GM23248 (cell line): ENCODE data around the gene LIN37. TPM values are rescaled to one million over a fixed set of nuclear protein-coding genes. Genes with fewer than 3 reads are reported as not detected.
A peak's percentile ranks its signal among the peaks of the same experiment; 100 is the strongest.

Experiments used
- DNase-seq: peaks from one replicate; pipeline ENCODE4 v3.0.0-alpha.2; 2015
- H2AFZ ChIP-seq: fragments of 200-600 bp; sonication (generic); 2 replicates; pipeline ENCODE4 v1.6.1; 2016; ENCODE audit warnings: antibody characterized with exemption
- H3F3A ChIP-seq: fragments of 200-600 bp; sonication (generic); 2 replicates; pipeline ENCODE4 v1.6.1; 2016; ENCODE audit warnings: mild to moderate bottlenecking, antibody characterized with exemption, mixed run types; ENCODE audit not compliant: insufficient read depth
- H3K27ac ChIP-seq: fragments of 200-600 bp; sonication (generic); 2 replicates; pipeline ENCODE4 v1.5.1; 2016; ENCODE audit warnings: mild to moderate bottlenecking
- H3K27me3 ChIP-seq: fragments of 200-600 bp; sonication (generic); replicated peaks from 2 replicates; pipeline ENCODE4 v1.6.1; 2016; ENCODE audit warnings: mild to moderate bottlenecking; ENCODE audit not compliant: insufficient read depth
- H3K36me3 ChIP-seq: fragments of 200-600 bp; sonication (generic); 2 replicates; pipeline ENCODE4 v1.6.1; 2016; ENCODE audit warnings: low read depth, mild to moderate bottlenecking
- H3K4me1 ChIP-seq: fragments of 200-600 bp; sonication (generic); 2 replicates; pipeline ENCODE4 v1.6.1; 2016; ENCODE audit warnings: mild to moderate bottlenecking; ENCODE audit not compliant: insufficient read depth
- H3K4me2 ChIP-seq: fragments of 200-600 bp; sonication (generic); one replicate; pipeline ENCODE4 v1.6.1; 2016; ENCODE audit warnings: mild to moderate bottlenecking; ENCODE audit not compliant: unreplicated experiment
- H3K4me3 ChIP-seq: fragments of 200-600 bp; sonication (generic); 2 replicates; pipeline ENCODE4 v1.5.1; 2016; ENCODE audit warnings: mild to moderate bottlenecking
- H3K79me2 ChIP-seq: fragments of 200-600 bp; sonication (generic); 2 replicates; pipeline ENCODE4 v1.6.1; 2016; ENCODE audit warnings: mild to moderate bottlenecking; ENCODE audit not compliant: insufficient read depth
- H3K9ac ChIP-seq: fragments of 200-600 bp; sonication (generic); 2 replicates; pipeline ENCODE4 v1.6.1; 2016; ENCODE audit warnings: mild to moderate bottlenecking
- H3K9me2 ChIP-seq: fragments of 200-600 bp; sonication (generic); 2 replicates; pipeline ENCODE4 v1.6.1; 2016; ENCODE audit warnings: mixed run types, mild to moderate bottlenecking, moderate library complexity; ENCODE audit not compliant: insufficient read depth
- H3K9me3 ChIP-seq: fragments of 200-600 bp; sonication (generic); one replicate; pipeline ENCODE4 v1.6.1; 2017; ENCODE audit warnings: low read depth
- H4K20me1 ChIP-seq: fragments of 200-600 bp; sonication (generic); 2 replicates; pipeline ENCODE4 v1.6.0; 2016; ENCODE audit not compliant: insufficient read depth
- EZH2 ChIP-seq: fragments of 200-600 bp; sonication (generic); IDR thresholded peaks from 2 replicates; pipeline ENCODE4 v1.6.1; 2018; ENCODE audit warnings: antibody characterized with exemption, mild to moderate bottlenecking; ENCODE audit not compliant: insufficient read depth, poor library complexity, severe bottlenecking
- EZH2phosphoT487 ChIP-seq: fragments of 200-600 bp; sonication (generic); IDR thresholded peaks from 2 replicates; pipeline ENCODE4 v1.6.1; 2018; ENCODE audit warnings: antibody characterized with exemption, moderate library complexity, mild to moderate bottlenecking, low read depth; ENCODE audit not compliant: insufficient read depth
- WGBS, 2 experiments: methylation state at CpG; one replicate each; pipeline ENCODE4 v1.1.6; 2015 to 2017; ENCODE audit warnings: low lambda C conversion rate in 2 of 2, low coverage in 1 of 2; ENCODE audit errors: missing lambda C conversion rate in 2 of 2; 5-methylcytosine and 5-hydroxymethylcytosine counted together
- in situ Hi-C: fragments of 300-500 bp; cut with MboI; formaldehyde crosslinking; loops from 2 replicates; pipeline ENCODE4 v1.15.0; 2020
- polyA plus RNA-seq: library from polyadenylated mRNA; unstranded; fragments of >200 nt; fragmentation: Nextera tagmentation; extraction: Ambion mirVana; gene quantifications from 2 replicates; pipeline ENCODE4 v1.2.1, GENCODE V29; 2016
- total RNA-seq: library from RNA; depleted of rRNA; stranded (reverse); fragments of >200 nt; shearing (Covaris generic); gene quantifications from 2 replicates; pipeline ENCODE4 v1.2.3, GENCODE V29; 2014

The LIN37 gene
- total and polyA plus RNA-seq, 2 experiments from 2014 or later: 9.7 to 12.3 TPM

DNA sequence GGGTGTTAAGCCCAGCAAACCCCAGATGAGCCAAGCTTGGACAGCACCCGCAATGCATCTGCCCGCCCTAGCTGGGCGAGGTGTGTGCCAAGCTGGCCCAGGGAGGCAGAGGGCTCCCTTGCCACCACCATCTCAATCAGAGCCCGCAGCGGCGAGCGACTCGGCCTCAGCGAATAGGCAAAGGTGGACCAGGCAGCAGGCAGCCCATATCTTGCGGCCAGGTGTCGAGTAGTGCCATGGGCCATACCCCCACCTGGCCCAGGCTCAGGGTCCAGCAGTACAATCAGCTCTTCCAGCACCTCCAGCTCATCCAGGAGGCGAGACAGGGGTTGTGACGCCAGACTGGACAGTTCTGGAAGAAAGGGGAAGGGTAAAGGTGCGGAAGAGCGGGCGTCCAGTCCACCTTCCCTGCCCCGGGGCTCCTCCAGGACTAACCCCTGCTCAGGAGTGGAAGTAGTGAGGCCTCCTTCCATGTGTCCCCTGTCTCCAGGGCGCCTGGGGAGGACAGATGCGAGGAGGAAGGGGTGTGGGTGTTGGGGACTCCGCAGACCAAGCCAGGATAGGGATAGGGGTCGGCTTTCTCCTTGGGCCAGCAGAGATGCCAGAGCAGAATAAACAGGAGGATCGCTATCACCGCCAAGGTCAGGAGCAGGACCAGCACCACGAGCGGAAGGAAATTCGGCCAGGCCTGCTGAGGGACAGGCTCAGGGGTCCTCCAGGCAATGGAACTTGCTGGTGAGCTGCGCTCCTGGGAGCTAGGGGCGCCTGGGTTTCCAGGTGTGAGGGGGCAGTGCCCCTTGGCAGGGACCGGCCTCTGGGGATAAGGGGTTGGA, 8.9 kb upstream of the LIN37 start:
- in situ Hi-C loops: no loop called here
- H3K36me3 ChIP-seq: no peaks in the 10 kb centered on the region; the same call in 1 of the 2 replicates
- no peak overlapping the region; the same call in 1 of the 2 replicates for H3K9ac ChIP-seq
- H3K27ac ChIP-seq: peak overlapping the region; percentile 56; the same call in 1 of the 2 replicates
- H4K20me1 ChIP-seq: no peaks in the 10 kb centered on the region
- peak overlapping the region; percentile 86 for H3K4me2 ChIP-seq
- H2AFZ ChIP-seq: no peak overlapping the region
- peak overlapping the region; percentile 83 for H3K4me3 ChIP-seq
- WGBS, 2 experiments: 87% methylated on average over 29 of the region's 29 CpGs
- no peaks in the 10 kb centered on the region for H3K27me3 ChIP-seq
- TF ChIP-seq EZH2phosphoT487: no peak
- no peak for TF ChIP-seq EZH2
- no peaks in the 10 kb centered on the region for H3K9me3 ChIP-seq
- H3K9me2 ChIP-seq: no peaks in the 10 kb centered on the region
- H3F3A ChIP-seq: peaks cover 21% of the 10 kb centered on the region; the same call in 1 of the 2 replicates
- H3K79me2 ChIP-seq: peaks cover 7% of the 10 kb centered on the region; the same call in 1 of the 2 replicates
- no peak for DNase-seq
- no peaks in the 10 kb centered on the region for H3K4me1 ChIP-seq

DNA sequence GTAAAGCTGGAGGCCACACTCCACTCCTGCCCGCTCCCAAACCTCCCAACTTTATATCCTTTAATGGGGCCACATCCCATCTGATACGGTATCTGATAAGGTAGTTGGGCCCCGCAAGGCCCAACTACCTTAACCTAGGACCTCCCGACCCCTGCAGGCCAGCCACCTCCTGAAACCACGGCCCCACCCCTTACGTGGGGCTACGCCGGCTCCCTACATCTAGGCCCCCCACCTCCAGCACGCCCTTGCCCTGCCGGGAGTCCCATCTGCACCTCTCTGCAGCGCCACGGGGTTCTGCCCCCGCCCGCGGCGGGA, 8.3 kb upstream of the LIN37 start:
- in situ Hi-C loops: no loop called here
- WGBS, 2 experiments: 9 to 10% methylated on average over 16 of the region's 16 CpGs

DNA sequence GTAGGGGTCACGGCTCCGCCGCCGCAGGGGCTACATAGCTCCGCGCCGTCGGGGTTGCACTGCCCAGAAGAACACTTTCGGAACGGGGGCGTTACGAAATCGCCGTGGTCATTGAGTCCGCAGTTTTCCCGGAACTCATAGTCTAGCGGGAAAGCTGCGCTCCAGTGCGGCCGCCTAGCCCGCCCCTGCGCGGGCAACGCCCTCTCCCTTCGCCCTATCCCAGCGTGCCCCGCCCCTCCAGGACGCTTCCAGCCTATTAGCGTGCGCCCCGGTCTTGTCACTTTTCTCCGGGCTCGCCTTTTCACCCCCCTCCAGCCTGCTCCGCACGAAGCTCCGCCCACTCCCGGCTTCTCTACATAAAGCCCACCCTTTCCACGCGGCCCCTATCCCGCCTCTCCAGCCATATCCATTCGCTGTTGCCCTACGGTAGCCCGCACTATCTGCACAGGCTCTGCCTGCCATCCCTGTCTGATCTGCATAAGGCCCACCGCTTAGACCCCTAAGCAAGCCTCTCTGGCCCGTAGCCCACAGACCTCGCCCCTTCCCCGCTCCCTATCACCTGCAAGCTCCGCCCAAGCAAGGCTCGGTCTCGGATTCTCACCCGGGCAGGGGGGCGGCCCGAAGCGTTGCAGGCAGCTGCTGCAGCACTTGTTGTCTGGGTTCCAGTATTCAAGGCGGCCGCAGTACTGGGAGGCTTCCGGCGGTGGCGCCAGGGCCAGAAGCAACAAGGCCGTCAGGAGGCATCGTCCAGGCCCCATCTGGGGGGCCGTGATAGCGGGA, 7.8 kb upstream of the LIN37 start:
- in situ Hi-C loops: no loop called here
- H2AFZ ChIP-seq: peak overlapping the region; percentile 92
- peak overlapping the region; percentile 93 for H3K4me2 ChIP-seq
- H3K4me1 ChIP-seq: no peaks in the 10 kb centered on the region
- H4K20me1 ChIP-seq: no peaks in the 10 kb centered on the region
- TF ChIP-seq EZH2 (no peak), EZH2phosphoT487 (no peak)
- peak overlapping the region; percentile 56 for H3K27ac ChIP-seq
- WGBS, 2 experiments: 2% methylated on average over 48 to 62 of the region's 63 CpGs
- peak; percentile 99 for DNase-seq
- H3F3A ChIP-seq: peaks cover 21% of the 10 kb centered on the region; the same call in 1 of the 2 replicates
- peak overlapping the region; percentile 72 for H3K9ac ChIP-seq
- H3K9me3 ChIP-seq: no peaks in the 10 kb centered on the region
- no peaks in the 10 kb centered on the region for H3K27me3 ChIP-seq
- H3K9me2 ChIP-seq: no peaks in the 10 kb centered on the region
- peak overlapping the region; percentile 83 for H3K4me3 ChIP-seq
- H3K79me2 ChIP-seq: peaks cover 9% of the 10 kb centered on the region
- H3K36me3 ChIP-seq: no peaks in the 10 kb centered on the region; the same call in 1 of the 2 replicates

More for the DNA sequence above, 8.3 kb upstream of the LIN37 start:
- Histone ChIP-seq H3K4me1 (no peaks in the 10 kb centered on the region), H3K36me3 (no peaks in the 10 kb centered on the region; the same call in 1 of the 2 replicates), H3K27ac (peak overlapping the region; percentile 56), H3K79me2 (peaks cover 7% of the 10 kb centered on the region; the same call in 1 of the 2 replicates), H3K9ac (peak overlapping the region; percentile 72), H3K4me2 (peak overlapping the region; percentile 86), H3K27me3 (no peaks in the 10 kb centered on the region), H3K9me3 (no peaks in the 10 kb centered on the region), H3K9me2 (no peaks in the 10 kb centered on the region), H2AFZ (peak overlapping the region; percentile 79), H3K4me3 (peak overlapping the region; percentile 83), H3F3A (peaks cover 21% of the 10 kb centered on the region; the same call in 1 of the 2 replicates), H4K20me1 (no peaks in the 10 kb centered on the region)
- TF ChIP-seq EZH2phosphoT487: no peak
- TF ChIP-seq EZH2: no peak
- no peak for DNase-seq

DNA sequence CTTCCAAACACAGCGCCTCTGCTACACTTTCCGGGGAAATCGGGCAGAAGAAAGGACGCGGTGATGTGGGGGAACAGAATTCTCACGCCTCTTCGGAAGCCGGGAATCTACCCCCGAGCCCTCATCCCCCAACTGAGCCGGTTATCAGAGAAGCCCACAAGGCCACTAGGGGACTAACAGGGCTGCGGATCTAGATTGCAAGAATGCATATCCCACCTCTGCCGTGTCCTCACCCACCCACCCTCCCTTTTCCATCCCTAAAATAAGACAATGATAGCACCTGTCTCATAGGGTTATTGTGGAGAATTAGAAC, 7.2 kb upstream of the LIN37 start:
- Histone ChIP-seq H3K9me2 (no peaks in the 10 kb centered on the region), H3K36me3 (no peaks in the 10 kb centered on the region; the same call in 1 of the 2 replicates), H3K27ac (peak overlapping the region; percentile 49), H2AFZ (peak overlapping the region; percentile 92), H3K4me3 (peak overlapping the region; percentile 83), H3K79me2 (peaks cover 15% of the 10 kb centered on the region), H3K9ac (peak overlapping the region; percentile 62), H3K4me2 (peak overlapping the region; percentile 93), H3F3A (peaks cover 21% of the 10 kb centered on the region; the same call in 1 of the 2 replicates), H3K27me3 (no peaks in the 10 kb centered on the region), H3K4me1 (0 out of 2 replicates have a peak, but pooled peaks cover under 1% of the 10 kb centered on the region), H3K9me3 (no peaks in the 10 kb centered on the region), H4K20me1 (no peaks in the 10 kb centered on the region)
- no peak for DNase-seq
- WGBS, 2 experiments: 4% methylated on average over 11 to 12 of the region's 12 CpGs
- TF ChIP-seq EZH2phosphoT487 (no peak), EZH2 (no peak)
- in situ Hi-C loops: no loop called here
